Fibroblast of peridontal ligament (primary cell): ENCODE measurements around the gene CRISP2.

Source experiments
- DNase-seq: peaks from one replicate; pipeline ENCODE4 v3.0.0-alpha.2; 2010; ENCODE audit errors: extremely low read depth

Gene CRISP2

GRCh38 chr6:49662231-49662891, 51.0 kb downstream of the CRISP2 start:
- no peak for DNase-seq

- DNase-seq = no peak
Observed at GRCh38 chr6:49653942-49654341, 59.4 kb downstream of the CRISP2 start.

- DNase-seq = no peak
Observed at GRCh38 chr6:49653438-49653837, 59.9 kb downstream of the CRISP2 start.

- DNase-seq = no peak
Observed at GRCh38 chr6:49651239-49651638, 62.1 kb downstream of the CRISP2 start.

GRCh38 chr6:49649988-49650387, 63.4 kb downstream of the CRISP2 start:
- no peak for DNase-seq

- DNase-seq = no peak
Observed at GRCh38 chr6:49648036-49648435, 65.3 kb downstream of the CRISP2 start.

GRCh38 chr6:49647476-49647875, 65.9 kb downstream of the CRISP2 start:
- no peak for DNase-seq

- no peak for DNase-seq
Observed at GRCh38 chr6:49646942-49647341, 66.4 kb downstream of the CRISP2 start.

- DNase-seq = no peak
Observed at GRCh38 chr6:49646130-49646824, 67.1 kb downstream of the CRISP2 start.

GRCh38 chr6:49645139-49645538, 68.2 kb downstream of the CRISP2 start:
- DNase-seq = no peak
